CD1c-positive myeloid dendritic cell (primary cell): ENCODE data around the gene KDM2A.

Experiments used
- DNase-seq: peaks from one replicate; pipeline ENCODE4 v3.0.0-alpha.2; 2016; ENCODE audit errors: extremely low spot score

Gene KDM2A

GRCh38 chr11:67118801-67119584 lies at the start of gene KDM2A:
KDM2A (plus strand) TSS chr11:67119263; CDS start chr11:67121317, 2,054 bp downstream.
- peak; percentile 99 for DNase-seq

DNA sequence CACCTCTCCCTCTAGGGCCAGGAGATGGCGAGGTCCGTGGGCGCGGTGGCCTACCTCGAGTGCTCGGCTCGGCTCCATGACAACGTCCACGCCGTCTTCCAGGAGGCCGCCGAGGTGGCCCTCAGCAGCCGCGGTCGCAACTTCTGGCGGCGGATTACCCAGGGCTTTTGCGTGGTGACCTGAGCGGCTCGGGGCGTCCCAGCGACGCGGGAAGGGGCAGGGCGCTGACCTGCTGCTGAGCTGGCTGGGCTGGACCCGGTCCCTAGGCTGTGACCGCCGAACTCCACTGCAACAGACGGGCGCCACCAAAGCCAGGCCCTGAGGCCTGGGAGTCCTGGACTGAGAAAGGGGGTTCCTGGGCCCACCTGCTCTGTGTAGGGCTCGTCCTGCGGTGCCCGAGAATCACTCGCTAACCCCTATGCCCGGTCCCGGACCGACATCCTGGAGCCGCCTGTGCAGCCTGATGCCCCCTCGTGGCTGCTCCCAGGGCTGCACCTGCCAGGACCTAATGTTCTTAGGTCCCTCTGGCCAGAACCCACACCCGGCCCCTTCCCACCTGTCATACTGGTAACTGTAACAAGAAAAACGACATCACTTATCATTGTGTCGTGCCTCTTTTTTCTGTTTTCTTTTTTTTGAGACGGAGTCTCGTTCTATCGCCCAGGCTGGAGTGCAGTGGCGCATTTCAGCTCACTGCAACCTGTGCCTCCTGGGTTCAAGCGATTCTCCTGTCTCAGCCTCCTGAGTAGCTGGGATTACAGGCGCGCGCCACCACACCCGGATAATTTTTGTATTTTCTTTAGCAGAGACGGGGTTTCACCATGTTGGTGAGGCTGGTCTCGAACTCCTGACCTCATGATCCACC lies 47.4 kb upstream of the KDM2A start:
- DNase-seq: peak; percentile 81

DNA sequence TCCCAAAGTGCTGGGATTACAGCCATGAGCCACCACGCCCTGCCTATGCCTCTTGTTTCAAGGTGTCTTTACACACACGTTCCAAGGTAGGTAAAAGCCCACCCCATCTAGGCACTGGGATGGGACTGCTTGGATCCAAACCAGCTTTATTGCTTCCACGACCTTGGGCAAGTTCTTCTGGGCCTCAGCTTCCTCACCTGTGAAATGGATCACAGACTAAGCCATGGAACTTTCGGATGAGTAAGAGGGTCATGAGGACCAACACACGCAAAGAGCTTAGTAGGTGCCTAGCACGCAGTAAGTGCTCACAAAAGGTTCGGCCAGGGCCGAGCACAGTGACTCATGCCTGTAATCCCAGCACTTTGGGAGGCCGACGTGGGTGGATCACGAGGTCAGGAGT lies 46.8 kb upstream of the KDM2A start:
- DNase-seq: peak; percentile 7

- no peak for DNase-seq
Measured at GRCh38 chr11:67073908-67074307, 45.2 kb upstream of the KDM2A start.

DNA sequence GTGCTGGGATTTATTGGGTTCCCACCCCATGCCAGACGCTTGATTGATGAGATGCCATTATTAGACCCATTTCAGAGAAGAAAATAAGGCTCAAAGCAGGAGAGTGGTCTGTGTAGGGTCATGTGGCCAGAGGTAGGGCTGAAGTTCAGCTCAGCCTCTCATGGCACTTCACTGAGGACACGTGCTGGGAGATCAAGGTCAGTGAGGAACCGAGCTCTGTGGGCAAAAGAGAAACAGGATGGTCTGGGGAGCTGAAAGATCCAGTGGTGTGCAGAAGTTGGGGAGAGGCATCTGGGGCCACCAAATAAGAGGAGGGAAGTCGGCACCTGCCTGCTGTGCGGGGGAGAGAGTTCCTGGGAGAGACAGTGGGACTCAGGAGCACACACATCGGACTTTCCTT lies 42.9 kb upstream of the KDM2A start:
- DNase-seq: peak; percentile 39

DNA sequence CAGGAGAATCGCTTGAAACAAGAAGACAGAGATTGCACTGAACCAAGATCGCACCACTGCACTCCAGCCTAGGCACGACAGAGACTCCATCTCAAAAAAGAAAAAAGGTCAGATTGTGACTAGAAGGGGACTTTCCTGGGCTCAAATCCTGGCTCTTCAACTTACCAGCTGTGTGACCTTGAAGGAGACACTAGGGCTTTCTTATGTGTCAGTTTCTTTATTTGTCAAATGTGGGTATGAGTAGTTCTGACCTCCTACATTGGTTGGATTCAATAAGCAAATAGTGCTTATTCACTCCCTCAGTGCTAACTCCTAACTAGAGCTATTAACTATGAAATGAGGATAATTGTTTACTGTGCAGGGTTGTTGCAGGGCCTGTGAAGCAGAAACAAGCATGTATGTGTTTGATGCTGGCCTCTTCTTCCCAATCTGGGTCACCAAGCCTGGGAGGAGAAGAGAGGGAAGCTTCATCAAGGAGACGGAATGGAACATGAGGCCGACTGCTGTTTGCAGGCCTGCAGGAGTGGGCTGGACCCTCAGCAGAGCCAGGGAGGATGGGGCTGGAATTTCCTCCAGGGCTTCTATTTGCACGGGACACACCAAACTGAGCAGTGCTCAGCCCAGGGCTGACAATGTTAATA lies 39.9 kb upstream of the KDM2A start:
- DNase-seq: no peak

DNA sequence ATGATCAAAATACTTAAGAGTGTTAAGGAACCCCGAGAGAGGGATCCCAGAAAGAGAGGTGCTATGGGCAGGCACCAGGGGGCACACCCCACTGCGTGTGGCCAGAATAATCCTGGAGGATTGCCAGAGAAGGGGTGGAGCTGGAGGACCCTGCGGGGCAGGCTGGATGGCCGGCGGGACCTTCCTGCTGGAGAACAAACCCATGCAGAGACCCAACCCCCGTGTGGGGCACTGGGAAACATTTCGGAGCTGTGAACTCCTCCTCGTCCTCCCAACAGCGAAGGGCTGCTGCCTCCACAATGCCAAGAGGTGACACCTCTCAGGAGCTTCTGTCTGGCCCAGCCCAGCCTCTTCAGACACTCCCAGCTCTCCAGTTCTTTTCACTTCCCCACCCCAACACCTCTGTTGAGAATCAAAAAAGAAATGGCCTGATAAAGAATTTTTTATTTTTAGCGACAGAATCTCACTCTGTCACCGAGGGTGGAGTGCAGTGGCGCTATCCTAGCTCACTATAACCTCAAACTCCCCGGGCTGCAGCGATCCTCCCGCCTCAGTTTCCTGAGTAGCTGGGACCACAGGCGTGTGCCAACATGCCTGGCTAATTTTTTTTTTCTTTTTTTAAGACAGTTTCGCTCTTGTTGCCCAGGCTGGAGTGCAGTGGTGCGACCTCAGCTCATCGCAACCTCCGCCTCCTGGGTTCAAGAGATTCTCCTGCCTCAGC lies 36.8 kb upstream of the KDM2A start:
- DNase-seq: peak; percentile 12

DNA sequence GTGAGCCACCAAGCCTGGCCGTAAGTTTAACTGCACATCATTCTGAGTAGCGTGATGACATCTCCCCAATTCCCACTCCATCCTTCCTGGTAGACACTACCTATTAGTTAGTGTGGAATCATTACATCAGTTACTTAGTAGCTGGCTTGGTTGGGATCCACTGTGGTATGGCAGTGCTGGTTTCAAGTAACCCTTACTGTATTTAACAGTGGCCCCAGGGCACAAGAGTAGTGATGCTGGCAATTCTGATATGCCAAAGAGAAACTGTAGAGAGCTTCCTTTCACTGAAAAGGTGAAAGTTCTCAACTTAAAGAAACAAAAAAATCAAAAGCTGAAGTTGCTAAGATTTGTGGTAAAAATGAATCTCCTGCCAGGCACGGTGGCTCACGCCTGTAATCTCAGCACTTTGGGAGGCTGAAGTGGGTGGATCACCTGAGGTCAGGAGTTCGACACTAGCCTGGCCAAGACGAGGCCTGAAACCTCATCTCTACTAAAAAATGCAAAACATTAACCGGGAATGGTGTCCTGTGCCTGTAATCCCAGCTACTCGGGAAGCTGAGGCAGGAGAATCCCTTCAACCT lies 35.2 kb upstream of the KDM2A start:
- no peak for DNase-seq

GRCh38 chr11:67085617-67086016 lies 33.4 kb upstream of the KDM2A start:
- no peak for DNase-seq

- DNase-seq: no peak
Measured at GRCh38 chr11:67090717-67091116, 28.3 kb upstream of the KDM2A start.

GRCh38 chr11:67095214-67095507 lies 23.9 kb upstream of the KDM2A start:
- DNase-seq: no peak

DNA sequence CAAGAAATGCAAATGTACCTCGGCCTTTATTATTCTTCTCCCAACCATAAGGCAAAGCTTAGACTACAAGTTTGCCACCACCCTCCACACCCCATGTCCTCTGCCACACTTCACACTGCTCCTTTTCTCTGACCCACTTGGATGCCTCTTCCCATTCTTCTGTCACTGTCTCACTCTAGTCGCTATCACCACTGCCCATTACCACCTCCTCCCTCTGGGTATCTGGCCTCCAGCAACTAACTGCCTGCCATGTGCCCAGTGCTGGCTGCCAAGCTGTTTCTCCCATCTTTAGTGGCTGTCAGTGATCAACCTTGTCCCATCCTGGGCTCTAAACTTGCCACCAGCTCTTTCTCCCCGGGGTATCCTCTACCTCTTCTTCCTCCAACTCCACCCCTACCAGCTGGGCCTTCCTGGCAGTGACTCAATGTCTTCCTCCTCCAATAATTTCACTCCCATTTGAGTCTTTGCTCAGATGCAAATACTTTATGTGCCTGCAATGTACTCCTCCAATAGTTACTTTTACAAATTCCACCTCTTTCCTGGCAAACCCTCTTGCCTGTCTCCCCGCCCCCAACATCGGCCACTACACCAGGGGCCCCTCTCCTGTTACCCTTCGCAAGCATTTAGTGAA lies 20.1 kb upstream of the KDM2A start:
- DNase-seq: no peak

- no peak for DNase-seq
Measured at GRCh38 chr11:67099831-67100324, 19.2 kb upstream of the KDM2A start.

- DNase-seq: no peak
Measured at GRCh38 chr11:67102664-67103063, 16.4 kb upstream of the KDM2A start.

GRCh38 chr11:67105964-67106363 lies 13.1 kb upstream of the KDM2A start:
- no peak for DNase-seq

GRCh38 chr11:67111261-67111660 lies 7.8 kb upstream of the KDM2A start:
- DNase-seq: no peak

- peak; percentile 60 for DNase-seq
Measured at GRCh38 chr11:67113231-67113721, 5.8 kb upstream of the KDM2A start.

DNA sequence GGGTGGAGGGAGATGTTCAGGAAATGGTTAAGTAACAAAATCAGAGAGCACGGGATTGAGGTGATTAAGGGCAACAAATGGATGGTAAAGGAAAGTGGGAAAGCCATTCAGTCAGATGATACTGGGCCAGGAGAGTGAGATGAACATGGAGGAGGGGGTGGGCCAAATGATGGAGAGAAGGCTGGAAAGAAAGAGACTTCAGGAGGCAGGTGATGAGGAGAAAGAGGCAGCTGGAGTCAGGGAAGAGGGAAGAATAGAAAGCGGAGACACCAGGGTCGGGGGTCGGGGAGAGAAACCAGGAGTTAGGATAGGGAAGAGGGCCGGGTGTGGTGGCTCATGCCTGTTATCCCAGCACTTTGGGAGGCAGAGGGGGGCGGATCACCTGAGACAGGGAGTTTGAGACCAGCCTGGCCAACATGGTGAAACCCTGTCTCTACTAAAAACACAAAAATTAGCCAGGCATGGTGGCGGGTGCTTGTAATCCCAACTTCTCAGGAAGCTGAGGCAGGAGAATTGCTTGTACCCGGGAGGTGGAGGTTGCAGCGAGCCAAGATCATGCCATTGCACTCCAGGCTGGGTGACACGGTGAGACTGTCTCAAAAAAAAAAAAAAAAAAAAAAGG lies 4.7 kb upstream of the KDM2A start:
- DNase-seq: no peak

DNA sequence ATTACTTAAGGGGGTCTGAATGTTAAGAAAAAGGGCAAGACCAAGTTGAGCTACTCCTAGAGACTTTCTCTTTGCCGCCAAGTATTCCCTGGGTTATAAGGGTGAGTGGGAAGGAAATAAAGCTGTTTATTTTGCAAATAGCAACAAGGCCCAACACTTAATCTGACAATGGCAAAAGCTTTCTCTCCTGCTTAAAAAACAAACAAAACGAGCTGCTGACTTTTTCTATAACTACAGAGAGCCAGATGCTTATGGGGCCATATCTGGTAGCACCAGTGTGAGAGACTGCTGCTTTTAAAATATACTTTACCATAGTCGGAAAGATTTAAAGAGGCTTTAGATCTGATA lies 2.3 kb upstream of the KDM2A start:
- DNase-seq: no peak

DNA sequence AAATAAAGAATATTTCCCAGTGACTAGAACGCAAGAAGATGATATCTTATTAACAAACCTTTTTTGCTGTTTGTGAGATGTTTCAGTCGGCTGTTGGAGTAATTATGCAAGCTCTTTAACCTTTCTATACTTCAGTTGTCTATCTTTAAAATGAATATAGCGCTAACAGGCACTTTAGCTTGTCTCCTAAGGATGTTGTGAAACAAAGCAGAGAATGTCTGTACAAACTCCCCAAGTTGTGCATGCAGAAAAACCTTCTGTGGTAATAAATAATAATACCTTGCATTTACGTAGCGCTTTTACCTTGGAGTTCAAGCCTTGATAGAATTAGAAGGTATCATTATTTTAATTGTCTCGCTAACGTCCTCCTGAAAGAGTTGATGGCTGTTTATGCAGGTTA lies 1.9 kb upstream of the KDM2A start:
- no peak for DNase-seq
